ENCODE measurements around the gene NDUFB3. TPM values are rescaled to one million over a fixed set of nuclear protein-coding genes. Genes with fewer than 3 reads are reported as not detected.

NDUFB3 gene
- total RNA-seq, 4 donors from 2014 or later = 37.9 to 84.0 (median 41.4) TPM

DNA sequence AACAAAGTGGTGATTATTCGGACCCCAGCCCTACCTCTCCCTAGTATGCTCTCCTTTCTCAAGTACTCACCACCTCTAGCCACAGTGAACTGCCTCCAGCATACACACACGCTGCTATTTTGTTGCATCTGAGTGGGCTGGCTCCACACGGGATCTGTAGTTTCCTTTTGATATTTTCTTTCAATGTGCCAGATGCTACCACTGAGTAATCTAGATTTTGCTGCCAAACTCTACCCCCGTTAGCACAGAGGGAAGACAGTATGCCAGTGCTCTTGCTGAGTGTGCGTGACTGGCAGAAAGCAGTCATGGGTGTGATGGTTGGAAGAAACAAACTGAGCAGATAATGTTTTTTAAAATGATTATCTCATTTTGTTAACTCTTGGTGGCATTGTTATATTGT lies 55.8 kb downstream of the NDUFB3 start:
- TF ChIP-seq, protein P1, sequence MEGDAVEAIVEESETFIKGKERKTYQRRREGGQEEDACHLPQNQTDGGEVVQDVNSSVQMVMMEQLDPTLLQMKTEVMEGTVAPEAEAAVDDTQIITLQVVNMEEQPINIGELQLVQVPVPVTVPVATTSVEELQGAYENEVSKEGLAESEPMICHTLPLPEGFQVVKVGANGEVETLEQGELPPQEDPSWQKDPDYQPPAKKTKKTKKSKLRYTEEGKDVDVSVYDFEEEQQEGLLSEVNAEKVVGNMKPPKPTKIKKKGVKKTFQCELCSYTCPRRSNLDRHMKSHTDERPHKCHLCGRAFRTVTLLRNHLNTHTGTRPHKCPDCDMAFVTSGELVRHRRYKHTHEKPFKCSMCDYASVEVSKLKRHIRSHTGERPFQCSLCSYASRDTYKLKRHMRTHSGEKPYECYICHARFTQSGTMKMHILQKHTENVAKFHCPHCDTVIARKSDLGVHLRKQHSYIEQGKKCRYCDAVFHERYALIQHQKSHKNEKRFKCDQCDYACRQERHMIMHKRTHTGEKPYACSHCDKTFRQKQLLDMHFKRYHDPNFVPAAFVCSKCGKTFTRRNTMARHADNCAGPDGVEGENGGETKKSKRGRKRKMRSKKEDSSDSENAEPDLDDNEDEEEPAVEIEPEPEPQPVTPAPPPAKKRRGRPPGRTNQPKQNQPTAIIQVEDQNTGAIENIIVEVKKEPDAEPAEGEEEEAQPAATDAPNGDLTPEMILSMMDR (IDR thresholded peaks at IDR 0.05; ENCODE audit: low read depth) = no peak

DNA sequence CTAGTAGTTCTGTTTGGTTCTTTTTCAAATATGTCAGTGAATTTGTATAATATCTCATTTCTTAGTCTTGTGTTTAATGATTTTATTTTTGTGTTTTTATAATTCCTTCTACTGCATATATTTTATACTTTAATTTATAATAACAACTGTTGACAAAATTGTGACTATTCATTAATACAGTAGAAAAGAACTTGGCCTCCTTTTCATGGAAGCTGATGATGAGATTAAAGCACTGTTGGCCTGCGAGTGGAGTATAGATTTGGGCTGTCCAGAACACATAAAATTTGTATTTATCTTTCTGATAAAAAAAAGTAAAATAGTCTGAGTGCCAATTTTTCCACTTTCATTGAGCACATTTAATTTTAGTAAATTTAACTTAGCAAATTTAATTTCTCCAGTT lies 56.2 kb downstream of the NDUFB3 start:
- TF ChIP-seq, protein P1 (IDR thresholded peaks at IDR 0.05; ENCODE audit: low read depth) = no peak

DNA sequence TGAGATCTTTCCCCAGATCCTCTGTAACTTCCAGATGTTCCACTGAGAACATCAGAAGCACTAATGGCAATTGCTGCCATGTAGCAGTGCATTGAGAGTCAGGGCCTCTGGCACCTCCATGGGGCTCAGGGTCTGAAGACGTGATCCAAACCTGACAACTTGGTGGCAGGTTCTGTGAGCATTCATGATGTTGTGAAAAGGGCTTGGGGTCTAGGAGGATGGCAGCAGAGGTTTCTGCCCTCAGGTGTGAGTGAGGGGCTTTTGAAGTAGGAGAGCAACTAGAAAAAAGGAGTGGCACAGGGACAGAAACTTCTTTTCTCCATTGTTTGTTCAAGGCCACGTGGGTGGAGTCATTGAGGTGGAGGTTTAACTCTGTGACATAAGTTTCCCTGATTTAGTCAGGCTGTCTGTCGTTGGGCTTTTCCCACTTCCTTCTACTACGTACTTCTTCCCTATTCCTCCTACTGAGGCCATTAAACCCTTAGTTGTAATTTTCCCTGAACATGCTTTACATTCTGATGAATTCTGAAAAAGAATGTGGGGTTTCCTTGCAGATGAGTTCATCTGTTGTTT lies 57.2 kb downstream of the NDUFB3 start:
- TF ChIP-seq, protein P1 (IDR thresholded peaks at IDR 0.05; ENCODE audit: low read depth) = no peak

DNA sequence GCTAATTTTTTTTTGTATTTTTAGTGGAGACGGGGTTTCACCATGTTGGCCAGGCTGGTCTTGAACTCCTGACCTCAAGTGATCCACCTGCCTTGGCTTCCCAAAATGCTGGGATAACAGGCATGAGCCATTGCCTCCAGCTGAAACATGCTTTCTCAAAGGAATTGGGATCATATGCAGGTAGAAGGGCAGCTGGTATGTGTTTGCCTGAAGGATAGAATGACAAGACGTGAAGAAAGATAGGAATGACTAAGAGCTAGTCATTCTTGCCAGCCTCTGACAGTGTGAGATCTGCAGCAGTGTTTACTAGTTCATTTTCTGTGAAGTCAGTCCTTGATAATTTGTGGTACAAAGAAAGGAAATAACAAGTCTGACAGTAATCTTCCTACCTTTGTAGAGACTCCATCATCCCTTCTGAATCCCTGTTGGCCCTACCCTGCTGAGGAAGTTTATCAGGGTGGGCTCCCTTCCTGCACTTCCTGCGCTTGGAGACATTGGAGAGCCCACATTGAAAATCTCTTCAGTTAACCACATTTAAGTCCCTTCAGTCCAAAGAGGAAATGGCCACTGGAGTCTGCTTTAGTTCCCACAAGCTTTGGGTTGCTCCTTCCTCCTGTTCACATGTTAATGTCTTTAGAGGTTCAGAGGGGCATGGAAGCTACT lies 58.9 kb downstream of the NDUFB3 start:
- TF ChIP-seq, protein P1 (IDR thresholded peaks at IDR 0.05; ENCODE audit: low read depth) = no peak

DNA sequence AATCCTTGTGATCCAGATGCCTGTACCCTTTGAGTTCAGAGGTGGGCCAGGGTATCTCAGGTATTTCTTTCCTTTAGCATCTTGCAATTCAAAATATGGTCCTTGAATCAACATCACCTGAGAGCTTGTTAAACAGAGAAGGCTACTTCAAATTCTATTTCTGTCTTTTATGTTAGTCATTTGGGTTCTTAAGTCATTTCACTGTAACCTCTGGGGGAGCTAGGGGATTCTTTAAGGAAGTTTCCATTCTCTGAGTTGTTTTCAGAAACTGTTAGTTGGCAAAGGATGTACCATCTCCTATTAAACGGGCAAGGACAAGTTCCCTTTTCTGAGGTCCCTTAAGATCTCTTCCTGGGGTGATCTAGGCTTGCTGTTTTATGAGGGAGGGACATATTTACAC lies 60.7 kb downstream of the NDUFB3 start:
- TF ChIP-seq, protein P1 (IDR thresholded peaks at IDR 0.05; ENCODE audit: low read depth) = no peak

Small RNA genes within 50 kb of the gene (small RNA-seq; reads per million reads assigned to genes)
- gene RNU6-1206P = not detected

Other genes starting within 250 kb of the NDUFB3 start
- 100 to 1,000 TPM; 173 to 302 (median 275) TPM for gene CLK1, start 207.3 kb upstream of the NDUFB3 start, total RNA-seq
- 10 to 100 TPM; 13.6 to 34.6 (median 28.0) TPM for gene PPIL3, start 182.9 kb upstream of the NDUFB3 start, total RNA-seq
- 10 to 100 TPM; 10.8 to 27.6 (median 13.9) TPM for gene NIF3L1, start 182.6 kb upstream of the NDUFB3 start, total RNA-seq
- 10 to 100 TPM; 22.0 to 35.1 (median 24.7) TPM for gene ORC2, start 108.3 kb upstream of the NDUFB3 start, total RNA-seq
- 10 to 100 TPM; 30.5 to 47.1 (median 35.9) TPM for gene HYCC2, start 330 bp upstream of the NDUFB3 start, total RNA-seq
- 100 to 1,000 TPM; 239 to 412 (median 326) TPM for gene CFLAR, start 44.2 kb downstream of the NDUFB3 start, total RNA-seq
- 10 to 100 TPM; 17.8 to 26.5 (median 20.8) TPM for gene CASP10, start 111.1 kb downstream of the NDUFB3 start, total RNA-seq
- 10 to 100 TPM; 17.3 to 34.8 (median 22.7) TPM for gene CASP8, start 188.5 kb downstream of the NDUFB3 start, total RNA-seq